ENCODE results near the gene C12orf43.

DNA sequence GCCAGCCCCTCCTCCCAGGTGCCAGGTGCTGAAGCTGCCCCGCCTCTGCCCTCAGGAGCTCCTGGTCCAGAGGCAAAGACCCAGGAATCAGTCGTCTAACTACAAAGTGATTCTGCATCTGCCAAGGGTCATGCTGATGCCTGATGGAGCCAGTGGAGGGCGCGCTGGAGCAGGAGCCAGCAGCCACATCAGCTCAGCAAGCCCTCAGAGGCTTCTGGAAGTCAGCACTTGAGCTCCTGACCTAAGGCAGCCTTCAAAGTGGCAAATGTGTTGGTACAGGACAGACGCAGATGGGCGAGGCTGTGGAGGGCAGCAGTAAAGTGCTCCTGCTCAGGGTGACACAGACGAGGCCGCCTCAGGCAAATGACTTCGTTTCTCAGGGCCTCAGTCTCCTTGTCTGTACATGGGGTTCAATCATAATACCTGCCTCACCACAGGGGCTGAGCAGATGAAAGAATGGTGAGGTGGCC, 10.9 kb downstream of the C12orf43 start:
- TF ChIP-seq POLR2AphosphoS5 (IDR thresholded peaks at IDR 0.05) = no peak
- TF ChIP-seq, protein P1, sequence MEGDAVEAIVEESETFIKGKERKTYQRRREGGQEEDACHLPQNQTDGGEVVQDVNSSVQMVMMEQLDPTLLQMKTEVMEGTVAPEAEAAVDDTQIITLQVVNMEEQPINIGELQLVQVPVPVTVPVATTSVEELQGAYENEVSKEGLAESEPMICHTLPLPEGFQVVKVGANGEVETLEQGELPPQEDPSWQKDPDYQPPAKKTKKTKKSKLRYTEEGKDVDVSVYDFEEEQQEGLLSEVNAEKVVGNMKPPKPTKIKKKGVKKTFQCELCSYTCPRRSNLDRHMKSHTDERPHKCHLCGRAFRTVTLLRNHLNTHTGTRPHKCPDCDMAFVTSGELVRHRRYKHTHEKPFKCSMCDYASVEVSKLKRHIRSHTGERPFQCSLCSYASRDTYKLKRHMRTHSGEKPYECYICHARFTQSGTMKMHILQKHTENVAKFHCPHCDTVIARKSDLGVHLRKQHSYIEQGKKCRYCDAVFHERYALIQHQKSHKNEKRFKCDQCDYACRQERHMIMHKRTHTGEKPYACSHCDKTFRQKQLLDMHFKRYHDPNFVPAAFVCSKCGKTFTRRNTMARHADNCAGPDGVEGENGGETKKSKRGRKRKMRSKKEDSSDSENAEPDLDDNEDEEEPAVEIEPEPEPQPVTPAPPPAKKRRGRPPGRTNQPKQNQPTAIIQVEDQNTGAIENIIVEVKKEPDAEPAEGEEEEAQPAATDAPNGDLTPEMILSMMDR (IDR thresholded peaks at IDR 0.05) = no peak

All from breast epithelium (tissue), 3 donors.